Measurements from ENCODE around the gene WRNIP1. TPM values are rescaled to one million over a fixed set of nuclear protein-coding genes. Genes with fewer than 3 reads are reported as not detected.

WRNIP1 gene
- total RNA-seq, 1 experiment from 2014 or later, result 36.3 TPM

DNA sequence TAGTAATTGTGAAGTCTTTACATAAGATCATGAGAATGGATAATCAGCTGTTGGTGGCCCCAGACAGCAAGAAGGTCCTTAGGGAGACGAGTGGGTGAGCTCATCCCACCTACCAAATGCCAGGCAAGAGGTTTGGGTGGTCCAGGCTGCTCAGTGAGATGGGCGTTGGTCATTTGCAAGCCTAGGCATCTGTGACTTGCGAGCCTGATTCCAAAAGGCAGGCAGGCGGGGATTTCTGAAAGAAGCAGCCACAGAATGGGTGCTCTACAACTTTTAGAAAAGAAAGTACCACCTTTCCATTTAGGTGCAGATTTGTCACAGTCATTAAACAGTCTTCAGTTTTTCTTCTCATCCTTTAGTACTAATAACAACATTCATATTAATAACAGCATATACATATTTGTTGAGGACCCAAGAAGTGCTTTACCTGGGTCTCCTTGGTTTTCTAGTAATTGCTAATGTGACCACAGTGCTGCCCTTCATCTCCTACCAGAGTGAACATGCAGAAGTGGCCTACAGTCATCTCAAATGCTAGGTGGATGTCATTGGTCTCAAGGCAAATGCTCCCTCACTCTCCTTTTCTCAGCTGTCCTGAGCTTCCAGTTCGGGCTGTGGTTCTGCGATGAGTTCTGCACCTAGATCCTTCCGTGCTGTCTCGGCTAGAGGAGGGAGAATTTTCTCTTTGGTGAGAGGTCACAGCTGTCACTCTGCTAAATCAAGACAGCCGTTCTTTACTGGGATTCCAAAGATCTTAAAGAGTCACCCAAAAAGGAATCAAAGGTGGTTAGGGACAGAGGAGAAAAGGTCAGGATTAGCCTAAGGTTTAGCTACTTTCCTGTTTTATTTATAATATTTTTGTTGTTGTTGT, 2.7 kb downstream of the WRNIP1 start (continued):
- TF ChIP-seq, protein P1, sequence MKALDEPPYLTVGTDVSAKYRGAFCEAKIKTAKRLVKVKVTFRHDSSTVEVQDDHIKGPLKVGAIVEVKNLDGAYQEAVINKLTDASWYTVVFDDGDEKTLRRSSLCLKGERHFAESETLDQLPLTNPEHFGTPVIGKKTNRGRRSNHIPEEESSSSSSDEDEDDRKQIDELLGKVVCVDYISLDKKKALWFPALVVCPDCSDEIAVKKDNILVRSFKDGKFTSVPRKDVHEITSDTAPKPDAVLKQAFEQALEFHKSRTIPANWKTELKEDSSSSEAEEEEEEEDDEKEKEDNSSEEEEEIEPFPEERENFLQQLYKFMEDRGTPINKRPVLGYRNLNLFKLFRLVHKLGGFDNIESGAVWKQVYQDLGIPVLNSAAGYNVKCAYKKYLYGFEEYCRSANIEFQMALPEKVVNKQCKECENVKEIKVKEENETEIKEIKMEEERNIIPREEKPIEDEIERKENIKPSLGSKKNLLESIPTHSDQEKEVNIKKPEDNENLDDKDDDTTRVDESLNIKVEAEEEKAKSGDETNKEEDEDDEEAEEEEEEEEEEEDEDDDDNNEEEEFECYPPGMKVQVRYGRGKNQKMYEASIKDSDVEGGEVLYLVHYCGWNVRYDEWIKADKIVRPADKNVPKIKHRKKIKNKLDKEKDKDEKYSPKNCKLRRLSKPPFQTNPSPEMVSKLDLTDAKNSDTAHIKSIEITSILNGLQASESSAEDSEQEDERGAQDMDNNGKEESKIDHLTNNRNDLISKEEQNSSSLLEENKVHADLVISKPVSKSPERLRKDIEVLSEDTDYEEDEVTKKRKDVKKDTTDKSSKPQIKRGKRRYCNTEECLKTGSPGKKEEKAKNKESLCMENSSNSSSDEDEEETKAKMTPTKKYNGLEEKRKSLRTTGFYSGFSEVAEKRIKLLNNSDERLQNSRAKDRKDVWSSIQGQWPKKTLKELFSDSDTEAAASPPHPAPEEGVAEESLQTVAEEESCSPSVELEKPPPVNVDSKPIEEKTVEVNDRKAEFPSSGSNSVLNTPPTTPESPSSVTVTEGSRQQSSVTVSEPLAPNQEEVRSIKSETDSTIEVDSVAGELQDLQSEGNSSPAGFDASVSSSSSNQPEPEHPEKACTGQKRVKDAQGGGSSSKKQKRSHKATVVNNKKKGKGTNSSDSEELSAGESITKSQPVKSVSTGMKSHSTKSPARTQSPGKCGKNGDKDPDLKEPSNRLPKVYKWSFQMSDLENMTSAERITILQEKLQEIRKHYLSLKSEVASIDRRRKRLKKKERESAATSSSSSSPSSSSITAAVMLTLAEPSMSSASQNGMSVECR (CRISPR knock-in tag; IDR thresholded peaks at IDR 0.05; ENCODE audit: borderline replicate concordance), result no peak
- TF ChIP-seq, protein P2, sequence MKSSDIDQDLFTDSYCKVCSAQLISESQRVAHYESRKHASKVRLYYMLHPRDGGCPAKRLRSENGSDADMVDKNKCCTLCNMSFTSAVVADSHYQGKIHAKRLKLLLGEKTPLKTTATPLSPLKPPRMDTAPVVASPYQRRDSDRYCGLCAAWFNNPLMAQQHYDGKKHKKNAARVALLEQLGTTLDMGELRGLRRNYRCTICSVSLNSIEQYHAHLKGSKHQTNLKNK (CRISPR knock-in tag; IDR thresholded peaks at IDR 0.05), result no peak
- TF ChIP-seq, protein P3, sequence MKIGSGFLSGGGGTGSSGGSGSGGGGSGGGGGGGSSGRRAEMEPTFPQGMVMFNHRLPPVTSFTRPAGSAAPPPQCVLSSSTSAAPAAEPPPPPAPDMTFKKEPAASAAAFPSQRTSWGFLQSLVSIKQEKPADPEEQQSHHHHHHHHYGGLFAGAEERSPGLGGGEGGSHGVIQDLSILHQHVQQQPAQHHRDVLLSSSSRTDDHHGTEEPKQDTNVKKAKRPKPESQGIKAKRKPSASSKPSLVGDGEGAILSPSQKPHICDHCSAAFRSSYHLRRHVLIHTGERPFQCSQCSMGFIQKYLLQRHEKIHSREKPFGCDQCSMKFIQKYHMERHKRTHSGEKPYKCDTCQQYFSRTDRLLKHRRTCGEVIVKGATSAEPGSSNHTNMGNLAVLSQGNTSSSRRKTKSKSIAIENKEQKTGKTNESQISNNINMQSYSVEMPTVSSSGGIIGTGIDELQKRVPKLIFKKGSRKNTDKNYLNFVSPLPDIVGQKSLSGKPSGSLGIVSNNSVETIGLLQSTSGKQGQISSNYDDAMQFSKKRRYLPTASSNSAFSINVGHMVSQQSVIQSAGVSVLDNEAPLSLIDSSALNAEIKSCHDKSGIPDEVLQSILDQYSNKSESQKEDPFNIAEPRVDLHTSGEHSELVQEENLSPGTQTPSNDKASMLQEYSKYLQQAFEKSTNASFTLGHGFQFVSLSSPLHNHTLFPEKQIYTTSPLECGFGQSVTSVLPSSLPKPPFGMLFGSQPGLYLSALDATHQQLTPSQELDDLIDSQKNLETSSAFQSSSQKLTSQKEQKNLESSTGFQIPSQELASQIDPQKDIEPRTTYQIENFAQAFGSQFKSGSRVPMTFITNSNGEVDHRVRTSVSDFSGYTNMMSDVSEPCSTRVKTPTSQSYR (CRISPR knock-in tag; IDR thresholded peaks at IDR 0.05), result no peak
- TF ChIP-seq GABPB1 (CRISPR knock-in tag; IDR thresholded peaks at IDR 0.05) (no peak), FOXJ3 (CRISPR knock-in tag; IDR thresholded peaks at IDR 0.05; ENCODE audit: borderline replicate concordance) (no peak)
- TF ChIP-seq, protein P4, sequence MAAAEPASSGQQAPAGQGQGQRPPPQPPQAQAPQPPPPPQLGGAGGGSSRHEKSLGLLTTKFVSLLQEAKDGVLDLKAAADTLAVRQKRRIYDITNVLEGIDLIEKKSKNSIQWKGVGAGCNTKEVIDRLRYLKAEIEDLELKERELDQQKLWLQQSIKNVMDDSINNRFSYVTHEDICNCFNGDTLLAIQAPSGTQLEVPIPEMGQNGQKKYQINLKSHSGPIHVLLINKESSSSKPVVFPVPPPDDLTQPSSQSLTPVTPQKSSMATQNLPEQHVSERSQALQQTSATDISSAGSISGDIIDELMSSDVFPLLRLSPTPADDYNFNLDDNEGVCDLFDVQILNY (CRISPR knock-in tag; IDR thresholded peaks at IDR 0.05), result no peak
- TF ChIP-seq, protein P5, sequence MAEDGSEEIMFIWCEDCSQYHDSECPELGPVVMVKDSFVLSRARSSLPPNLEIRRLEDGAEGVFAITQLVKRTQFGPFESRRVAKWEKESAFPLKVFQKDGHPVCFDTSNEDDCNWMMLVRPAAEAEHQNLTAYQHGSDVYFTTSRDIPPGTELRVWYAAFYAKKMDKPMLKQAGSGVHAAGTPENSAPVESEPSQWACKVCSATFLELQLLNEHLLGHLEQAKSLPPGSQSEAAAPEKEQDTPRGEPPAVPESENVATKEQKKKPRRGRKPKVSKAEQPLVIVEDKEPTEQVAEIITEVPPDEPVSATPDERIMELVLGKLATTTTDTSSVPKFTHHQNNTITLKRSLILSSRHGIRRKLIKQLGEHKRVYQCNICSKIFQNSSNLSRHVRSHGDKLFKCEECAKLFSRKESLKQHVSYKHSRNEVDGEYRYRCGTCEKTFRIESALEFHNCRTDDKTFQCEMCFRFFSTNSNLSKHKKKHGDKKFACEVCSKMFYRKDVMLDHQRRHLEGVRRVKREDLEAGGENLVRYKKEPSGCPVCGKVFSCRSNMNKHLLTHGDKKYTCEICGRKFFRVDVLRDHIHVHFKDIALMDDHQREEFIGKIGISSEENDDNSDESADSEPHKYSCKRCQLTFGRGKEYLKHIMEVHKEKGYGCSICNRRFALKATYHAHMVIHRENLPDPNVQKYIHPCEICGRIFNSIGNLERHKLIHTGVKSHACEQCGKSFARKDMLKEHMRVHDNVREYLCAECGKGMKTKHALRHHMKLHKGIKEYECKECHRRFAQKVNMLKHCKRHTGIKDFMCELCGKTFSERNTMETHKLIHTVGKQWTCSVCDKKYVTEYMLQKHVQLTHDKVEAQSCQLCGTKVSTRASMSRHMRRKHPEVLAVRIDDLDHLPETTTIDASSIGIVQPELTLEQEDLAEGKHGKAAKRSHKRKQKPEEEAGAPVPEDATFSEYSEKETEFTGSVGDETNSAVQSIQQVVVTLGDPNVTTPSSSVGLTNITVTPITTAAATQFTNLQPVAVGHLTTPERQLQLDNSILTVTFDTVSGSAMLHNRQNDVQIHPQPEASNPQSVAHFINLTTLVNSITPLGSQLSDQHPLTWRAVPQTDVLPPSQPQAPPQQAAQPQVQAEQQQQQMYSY (CRISPR knock-in tag; IDR thresholded peaks at IDR 0.05), result no peak

DNA sequence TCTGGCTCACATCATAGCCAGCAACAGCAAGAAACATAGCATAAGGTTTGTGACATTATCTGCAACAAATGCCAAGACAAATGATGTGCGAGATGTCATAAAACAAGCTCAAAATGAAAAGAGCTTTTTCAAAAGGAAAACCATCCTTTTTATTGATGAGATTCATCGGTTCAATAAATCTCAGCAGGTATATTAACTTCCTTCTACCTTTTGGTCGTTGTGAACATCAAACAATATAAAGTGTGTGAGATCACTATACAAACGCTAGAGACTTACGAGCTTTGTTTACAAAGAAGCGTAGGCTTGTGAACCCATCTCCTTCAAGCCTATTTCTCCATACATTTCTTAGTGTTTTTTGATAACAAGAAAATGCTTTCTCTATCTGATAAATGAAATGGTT, 3.5 kb downstream of the WRNIP1 start:
- ATAC-seq, result no peak
- H3K27me3 Mint-ChIP-seq (ENCODE audit: low read depth), result no peaks in the 10 kb centered on the region
- ChIA-PET CTCF (interaction anchor here (0.8 to 3.4 kb wide), 6 partner anchors 14 to 184 kb away, joined by 3 to 16 read pairs (median 8); partner anchors contain the start of gene MYLK4), POLR2A (interaction anchor here (0.6 kb wide), 1 partner anchor 335 kb away, joined by 3 read pairs; no protein-coding TSS in a partner anchor)
- peaks cover 45% of the 10 kb centered on the region for H3K4me1 Mint-ChIP-seq
- no peak for DNase-seq (ENCODE audit: low spot score)
- peaks cover 12% of the 10 kb centered on the region for H3K36me3 Mint-ChIP-seq
- TF ChIP-seq MYBL2 (CRISPR knock-in tag; IDR thresholded peaks at IDR 0.05), result no peak
- TF ChIP-seq TEAD1 (CRISPR knock-in tag; IDR thresholded peaks at IDR 0.05), result no peak
- no peak for TF ChIP-seq ZNF232 (CRISPR knock-in tag; IDR thresholded peaks at IDR 0.05)
- TF ChIP-seq, protein P6, sequence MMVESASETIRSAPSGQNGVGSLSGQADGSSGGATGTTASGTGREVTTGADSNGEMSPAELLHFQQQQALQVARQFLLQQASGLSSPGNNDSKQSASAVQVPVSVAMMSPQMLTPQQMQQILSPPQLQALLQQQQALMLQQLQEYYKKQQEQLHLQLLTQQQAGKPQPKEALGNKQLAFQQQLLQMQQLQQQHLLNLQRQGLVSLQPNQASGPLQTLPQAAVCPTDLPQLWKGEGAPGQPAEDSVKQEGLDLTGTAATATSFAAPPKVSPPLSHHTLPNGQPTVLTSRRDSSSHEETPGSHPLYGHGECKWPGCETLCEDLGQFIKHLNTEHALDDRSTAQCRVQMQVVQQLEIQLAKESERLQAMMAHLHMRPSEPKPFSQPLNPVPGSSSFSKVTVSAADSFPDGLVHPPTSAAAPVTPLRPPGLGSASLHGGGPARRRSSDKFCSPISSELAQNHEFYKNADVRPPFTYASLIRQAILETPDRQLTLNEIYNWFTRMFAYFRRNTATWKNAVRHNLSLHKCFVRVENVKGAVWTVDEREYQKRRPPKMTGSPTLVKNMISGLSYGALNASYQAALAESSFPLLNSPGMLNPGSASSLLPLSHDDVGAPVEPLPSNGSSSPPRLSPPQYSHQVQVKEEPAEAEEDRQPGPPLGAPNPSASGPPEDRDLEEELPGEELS (CRISPR knock-in tag; IDR thresholded peaks at IDR 0.05), result no peak
- no peak for TF ChIP-seq ZNF138 (CRISPR knock-in tag; conservative IDR thresholded peaks at IDR 0.05)
- TF ChIP-seq, protein P4 (CRISPR knock-in tag; IDR thresholded peaks at IDR 0.05), result no peak
- no peak for TF ChIP-seq ZNF423 (CRISPR knock-in tag; IDR thresholded peaks at IDR 0.05)
- TF ChIP-seq, protein P2 (CRISPR knock-in tag; IDR thresholded peaks at IDR 0.05), result no peak
- no peak for TF ChIP-seq GRHL2 (CRISPR knock-in tag; IDR thresholded peaks at IDR 0.05; ENCODE audit: insufficient replicate concordance, severe bottlenecking)
- TF ChIP-seq, protein P7, sequence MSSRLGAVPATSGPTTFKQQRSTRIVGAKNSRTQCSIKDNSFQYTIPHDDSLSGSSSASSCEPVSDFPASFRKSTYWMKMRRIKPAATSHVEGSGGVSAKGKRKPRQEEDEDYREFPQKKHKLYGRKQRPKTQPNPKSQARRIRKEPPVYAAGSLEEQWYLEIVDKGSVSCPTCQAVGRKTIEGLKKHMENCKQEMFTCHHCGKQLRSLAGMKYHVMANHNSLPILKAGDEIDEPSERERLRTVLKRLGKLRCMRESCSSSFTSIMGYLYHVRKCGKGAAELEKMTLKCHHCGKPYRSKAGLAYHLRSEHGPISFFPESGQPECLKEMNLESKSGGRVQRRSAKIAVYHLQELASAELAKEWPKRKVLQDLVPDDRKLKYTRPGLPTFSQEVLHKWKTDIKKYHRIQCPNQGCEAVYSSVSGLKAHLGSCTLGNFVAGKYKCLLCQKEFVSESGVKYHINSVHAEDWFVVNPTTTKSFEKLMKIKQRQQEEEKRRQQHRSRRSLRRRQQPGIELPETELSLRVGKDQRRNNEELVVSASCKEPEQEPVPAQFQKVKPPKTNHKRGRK (CRISPR knock-in tag; IDR thresholded peaks at IDR 0.05; ENCODE audit: borderline replicate concordance), result no peak
- 0 out of 2 replicates have a peak overlapping the region, but pooled peaks have one; percentile 56 for H3K27ac Mint-ChIP-seq
- H3K4me3 Mint-ChIP-seq, result peak overlapping the region; percentile 36
- H3K9me3 Mint-ChIP-seq, result no peaks in the 10 kb centered on the region

Data from WTC11 (cell line).